Metanephros (tissue), 1 donor: ENCODE data around the gene TBCEL. TPM values are rescaled to one million over a fixed set of nuclear protein-coding genes. Genes with fewer than 3 reads are reported as not detected.

Experiments used
- total RNA-seq: library from RNA; depleted of rRNA; stranded (reverse); fragments of >200 nt; gene quantifications from one replicate; pipeline ENCODE4 v1.2.3, GENCODE V29; 2014

TBCEL gene, protein sequence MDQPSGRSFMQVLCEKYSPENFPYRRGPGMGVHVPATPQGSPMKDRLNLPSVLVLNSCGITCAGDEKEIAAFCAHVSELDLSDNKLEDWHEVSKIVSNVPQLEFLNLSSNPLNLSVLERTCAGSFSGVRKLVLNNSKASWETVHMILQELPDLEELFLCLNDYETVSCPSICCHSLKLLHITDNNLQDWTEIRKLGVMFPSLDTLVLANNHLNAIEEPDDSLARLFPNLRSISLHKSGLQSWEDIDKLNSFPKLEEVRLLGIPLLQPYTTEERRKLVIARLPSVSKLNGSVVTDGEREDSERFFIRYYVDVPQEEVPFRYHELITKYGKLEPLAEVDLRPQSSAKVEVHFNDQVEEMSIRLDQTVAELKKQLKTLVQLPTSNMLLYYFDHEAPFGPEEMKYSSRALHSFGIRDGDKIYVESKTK
- total RNA-seq: 45.1 TPM

DNA sequence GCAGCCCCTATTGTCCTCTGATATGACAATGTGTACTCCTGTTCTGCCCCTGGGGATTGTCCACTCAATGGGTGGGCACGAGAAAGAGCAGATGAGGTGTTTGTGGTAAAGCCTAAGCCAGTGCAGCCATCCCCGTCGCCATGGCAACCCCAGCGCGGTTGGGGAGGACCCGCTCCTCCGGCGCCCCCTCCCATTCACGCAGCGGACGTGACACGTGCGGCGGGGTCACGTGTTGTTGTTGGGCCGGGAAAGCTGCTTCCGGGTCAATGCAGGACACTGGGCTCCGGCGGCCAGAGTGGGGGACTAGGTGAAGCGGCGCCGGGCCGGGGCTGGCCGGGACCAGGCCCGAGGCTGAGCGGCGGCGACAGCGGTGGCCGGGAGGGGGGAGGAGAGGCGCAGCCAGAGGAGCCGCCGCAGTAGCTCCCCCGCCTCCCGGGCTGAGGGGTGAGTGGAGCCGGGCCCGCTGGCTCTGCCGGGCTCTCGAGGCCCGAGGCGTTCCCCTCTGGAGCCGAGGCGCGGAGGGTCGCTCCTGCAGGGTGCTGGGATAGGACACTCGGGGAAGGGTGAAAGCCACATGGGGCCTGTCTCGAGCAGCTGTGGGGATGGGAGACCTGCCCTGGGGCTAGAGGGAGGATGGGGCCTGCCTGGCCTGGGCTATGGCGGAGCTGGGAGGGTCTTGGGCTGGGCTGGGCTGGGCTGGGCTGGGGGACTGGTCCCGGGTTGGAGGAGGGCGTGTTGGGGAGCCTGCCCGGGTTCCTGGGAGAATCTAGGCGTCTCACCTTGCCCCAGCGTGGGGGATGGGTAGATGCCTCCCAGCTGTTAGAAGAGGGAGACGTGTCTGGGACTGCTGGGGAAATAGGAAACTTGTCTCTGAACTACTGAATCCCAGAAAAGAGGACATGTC is at the start of gene TBCEL:
TSS of gene TBCEL (plus strand) at position 255 of the 904 bp plus-strand sequence. CDS start 21,589 bp downstream, outside the sequence.

GRCh38 chr11:121100943-121101342 is 77.0 kb downstream of the TBCEL start, which contains the start of gene TECTA:
Gene TECTA (plus strand): TSS chr11:121101243. CDS start chr11:121102666, 1,423 bp downstream.

Other genes with a start within 250 kb of the TBCEL start
- 1.5 TPM for gene TECTA, start 77.1 kb downstream of the TBCEL start, total RNA-seq